B cell (primary cell): ENCODE data around the gene ST8SIA1. TPM values are rescaled to one million over a fixed set of nuclear protein-coding genes. Genes with fewer than 3 reads are reported as not detected.

ENCODE experiments used
- ATAC-seq: fragments of 200-7000 bp; cut with Tn5 transposase; one replicate; pipeline ENCODE4 v1.10.0; 2021; ENCODE audit warnings: low read depth, mild to moderate bottlenecking, moderate number of reproducible peaks, moderate library complexity
- CTCF ChIA-PET: fragments of 350-600 bp; sonication (Branson Sonifier 250); formaldehyde crosslinking; loops from one replicate; lab custom pipeline; 2021; ENCODE audit warnings: antibody characterized with exemption, inconsistent platforms; lab: Charles Lee
- POLR2A ChIA-PET: fragments of 350-600 bp; sonication (Branson Sonifier 250); formaldehyde crosslinking; loops from one replicate; lab custom pipeline; 2021; ENCODE audit warnings: antibody characterized with exemption; lab: Charles Lee
- DNase-seq: peaks from one replicate; pipeline ENCODE4 v3.0.0; 2013
- H2AFZ ChIP-seq: 2 replicates; pipeline ENCODE4 v1.6.1; 2012; ENCODE audit warnings: mild to moderate bottlenecking, low read depth, low read length; ENCODE audit not compliant: insufficient read depth, poor library complexity, severe bottlenecking
- H3K27ac ChIP-seq, 2 donors: 1 replicate in 1 of 2; 2 replicates in 1 of 2; pipeline ENCODE4 v1.5.1; 2012 to 2013; ENCODE audit warnings: low read length in 2 of 2, mild to moderate bottlenecking in 2 of 2, moderate library complexity in 1 of 2
- H3K27me3 ChIP-seq, 4 experiments: fragments of 200-600 bp in 1 of 4; sonication (generic) in 1 of 4; replicated peaks in 1 of 4; 1 replicate in 2 of 4; 2 replicates in 2 of 4; pipeline versions ENCODE4 v1.6.1 to v1.7.0; 2013 to 2016; ENCODE audit warnings: low read length in 3 of 4, mild to moderate bottlenecking in 2 of 4, mixed read lengths in 1 of 4, moderate library complexity in 1 of 4; ENCODE audit not compliant: insufficient read depth in 4 of 4, control insufficient read depth in 3 of 4; ENCODE audit errors: control extremely low read depth in 1 of 4
- H3K36me3 ChIP-seq, 2 experiments: replicated peaks in 1 of 2; 1 replicate in 1 of 2; 2 replicates in 1 of 2; pipeline versions ENCODE4 v1.6.1 to v1.7.1; 2013; ENCODE audit warnings: low read length in 1 of 2; ENCODE audit not compliant: insufficient read depth in 2 of 2, control insufficient read depth in 1 of 2; ENCODE audit errors: control extremely low read depth in 1 of 2, extremely low read depth in 1 of 2
- H3K4me1 ChIP-seq, 2 donors: fragments of 200-600 bp in 1 of 2; sonication (generic) in 1 of 2; 1 replicate in 1 of 2; 2 replicates in 1 of 2; pipeline versions ENCODE4 v1.5.1 to v1.6.1; 2013 to 2017; ENCODE audit warnings: low read length in 2 of 2; ENCODE audit not compliant: control insufficient read depth in 2 of 2, insufficient read depth in 2 of 2
- H3K4me2 ChIP-seq: replicated peaks from 2 replicates; pipeline ENCODE3; 2012; ENCODE audit warnings: mild to moderate bottlenecking, low read depth, low read length; ENCODE audit not compliant: poor library complexity, severe bottlenecking
- H3K4me3 ChIP-seq, 5 experiments: fragments of 200-600 bp in 1 of 5; sonication (generic) in 1 of 5; 1 replicate in 3 of 5; 2 replicates in 2 of 5; pipeline versions ENCODE4 v1.5.1 to v1.7.0; 2011 to 2016; ENCODE audit warnings: low read length in 4 of 5, mild to moderate bottlenecking in 4 of 5, low read depth in 2 of 5, control low read depth in 1 of 5, moderate library complexity in 1 of 5; ENCODE audit not compliant: insufficient read depth in 1 of 5; ENCODE audit errors: control extremely low read depth in 1 of 5, extremely low read depth in 1 of 5
- H3K79me2 ChIP-seq: fragments of 200-600 bp; sonication (generic); one replicate; pipeline ENCODE4 v1.6.0; 2016; ENCODE audit warnings: low read length; ENCODE audit not compliant: control insufficient read depth, insufficient read depth
- H3K9ac ChIP-seq: fragments of 200-600 bp; sonication (generic); 2 replicates; pipeline ENCODE4 v1.6.1; 2017; ENCODE audit warnings: mild to moderate bottlenecking, low read length, moderate library complexity
- H3K9me3 ChIP-seq, 3 donors: one replicate each; pipeline versions ENCODE4 v1.6.1 to v1.7.1; 2013; ENCODE audit warnings: low read length in 2 of 3; ENCODE audit not compliant: control insufficient read depth in 2 of 3, insufficient read depth in 1 of 3; ENCODE audit errors: control extremely low read depth in 1 of 3
- H4K20me1 ChIP-seq: 2 replicates; pipeline ENCODE4 v1.6.0; 2012; ENCODE audit warnings: mild to moderate bottlenecking, low read length; ENCODE audit not compliant: insufficient read depth, control insufficient read depth, poor library complexity, severe bottlenecking
- H3K27ac Mint-ChIP-seq: one replicate; pipeline ENCODE4 v1.8.0; 2021; ENCODE audit warnings: mixed read lengths
- H3K27me3 Mint-ChIP-seq: one replicate; pipeline ENCODE4 v1.8.0; 2021; ENCODE audit warnings: mixed read lengths
- H3K4me1 Mint-ChIP-seq: one replicate; pipeline ENCODE4 v1.8.0; 2021; ENCODE audit warnings: mixed read lengths
- H3K4me3 Mint-ChIP-seq: one replicate; pipeline ENCODE4 v1.8.0; 2021; ENCODE audit warnings: mixed read lengths
- H3K9me3 Mint-ChIP-seq: one replicate; pipeline ENCODE4 v1.8.0; 2022; ENCODE audit warnings: mixed read lengths; ENCODE audit not compliant: insufficient read depth
- CTCF ChIP-seq: fragments of 200-600 bp; IDR thresholded peaks from one replicate; pipeline ENCODE4 v1.8.0; 2022; ENCODE audit warnings: antibody characterized with exemption, mild to moderate bottlenecking
- EZH2 ChIP-seq: IDR thresholded peaks from 2 replicates; pipeline ENCODE4 v1.6.1; 2012; ENCODE audit warnings: borderline replicate concordance, low read depth, mild to moderate bottlenecking, moderate library complexity, low read length; ENCODE audit not compliant: insufficient read depth, poor library complexity, severe bottlenecking
- WGBS: methylation state at CpG from one replicate; pipeline ENCODE4 v1.1.5; 2013; ENCODE audit warnings: missing lambda C conversion rate; ENCODE audit not compliant: insufficient coverage; 5-methylcytosine and 5-hydroxymethylcytosine counted together
- intact Hi-C: fragments of 100-400 bp; cut with micrococcal nuclease; formaldehyde crosslinking; loops from one replicate; pipeline ENCODE4 v1.10.0; 2022
- polyA minus RNA-seq: library from RNA; depleted of rRNA, polyadenylated mRNA; stranded (reverse); fragments of >200 nt; gene quantifications from 2 replicates; pipeline ENCODE4 v1.2.3, GENCODE V29; 2012
- polyA plus RNA-seq: library from polyadenylated mRNA; depleted of rRNA; stranded (reverse); fragments of >200 nt; gene quantifications from 2 replicates; pipeline ENCODE4 v1.2.3, GENCODE V29; 2012
- total RNA-seq, 2 donors: library from RNA; stranded (reverse); fragments of 120-200 nt in 1 of 2; gene quantifications; 1 replicate in 1 of 2; 2 replicates in 1 of 2; pipeline versions ENCODE4 v1.2.3 to v1.2.4, GENCODE V29; 2013 to 2022

ST8SIA1 gene
- total RNA-seq = 0.02 TPM in 1 of 2 replicates, not detected in the other
- total RNA-seq (2013) = 0.26 TPM
- 0.04 and 0.37 TPM in 2 replicates for polyA plus RNA-seq
- 0.43 and 0.86 TPM in 2 replicates for polyA minus RNA-seq

GRCh38 chr12:22334410-22335100, at the start of gene ST8SIA1:
Gene ST8SIA1, minus strand, starts transcription at chr12:22334707. Its CDS starts 475 bp downstream, at chr12:22334232.
- Histone ChIP-seq H3K9me3 (peaks cover 0 to 4% (median 0%) of the 10 kb centered on the region in 3 donors), H4K20me1 (no peaks in the 10 kb centered on the region), H3K36me3 (no peaks in the 10 kb centered on the region), H3K4me2 (peak within 1 kb of the TSS; percentile 80), H3K4me3 (peak within 1 kb of the TSS; percentile 4 to 64 (median 47)), H3K79me2 (no peaks in the 10 kb centered on the region), H3K4me1 (peaks cover 17 to 22% of the 10 kb centered on the region in 2 donors), H3K9ac (peak within 1 kb of the TSS; percentile 65), H3K27me3 (peaks cover 0 to 44% (median 32%) of the 10 kb centered on the region in 4 experiments), H2AFZ (peak within 1 kb of the TSS; percentile 55), H3K27ac (no peak within 1 kb of the TSS)
- H3K27ac Mint-ChIP-seq = no peak within 1 kb of the TSS
- DNase-seq = peak; percentile 23
- intact Hi-C loops = no loop called here
- under 1% methylated on average over 58 of the region's 70 CpGs for WGBS
- H3K9me3 Mint-ChIP-seq = no peaks in the 10 kb centered on the region
- TF ChIP-seq CTCF = no peak
- TF ChIP-seq EZH2 = no peak
- no peak for ATAC-seq
- CTCF ChIA-PET = interaction anchor here (1.2 kb wide), 1 partner anchor 235 kb away, joined by 4 read pairs; no protein-coding TSS in a partner anchor
- H3K4me1 Mint-ChIP-seq = peaks cover 21% of the 10 kb centered on the region
- peak within 1 kb of the TSS; percentile 86 for H3K4me3 Mint-ChIP-seq
- POLR2A ChIA-PET = no interaction called here
- H3K27me3 Mint-ChIP-seq = peaks cover 72% of the 10 kb centered on the region

- peaks cover 0 to 2% (median 0%) of the 10 kb centered on the region in 4 experiments for H3K27me3 ChIP-seq
- H2AFZ ChIP-seq = no peak overlapping the region
- H3K9me3 ChIP-seq = peaks cover 0 to 5% (median 0%) of the 10 kb centered on the region in 3 donors
- H4K20me1 ChIP-seq = no peaks in the 10 kb centered on the region
- no CpG with 5 or more reads among the region's 3 CpGs for WGBS
- H3K9ac ChIP-seq = no peak overlapping the region
- ATAC-seq = no peak
- ChIA-PET CTCF (no interaction called here), POLR2A (no interaction called here)
- TF ChIP-seq CTCF (no peak), EZH2 (no peak)
- intact Hi-C loops = no loop called here
- H3K27ac Mint-ChIP-seq = no peak overlapping the region
- H3K4me1 ChIP-seq = no peaks in the 10 kb centered on the region
- peaks cover 10% of the 10 kb centered on the region for H3K27me3 Mint-ChIP-seq
- no peak overlapping the region for H3K27ac ChIP-seq
- no peaks in the 10 kb centered on the region for H3K36me3 ChIP-seq
- H3K4me3 Mint-ChIP-seq = no peak overlapping the region
- no peaks in the 10 kb centered on the region for H3K9me3 Mint-ChIP-seq
- peaks cover 1% of the 10 kb centered on the region for H3K4me1 Mint-ChIP-seq
- no peak overlapping the region for H3K4me2 ChIP-seq
- no peaks in the 10 kb centered on the region for H3K79me2 ChIP-seq
- DNase-seq = no peak
- no peak overlapping the region for H3K4me3 ChIP-seq
Observed at GRCh38 chr12:22380031-22380430, 45.5 kb upstream of the ST8SIA1 start.
